ENCODE data around the gene TUBGCP4.
"Not testable (repeated sequence)": the region's sequence is repeated elsewhere in the genome, so short reads cannot be mapped to it uniquely, and the experiment has no call there.

Gene TUBGCP4, protein sequence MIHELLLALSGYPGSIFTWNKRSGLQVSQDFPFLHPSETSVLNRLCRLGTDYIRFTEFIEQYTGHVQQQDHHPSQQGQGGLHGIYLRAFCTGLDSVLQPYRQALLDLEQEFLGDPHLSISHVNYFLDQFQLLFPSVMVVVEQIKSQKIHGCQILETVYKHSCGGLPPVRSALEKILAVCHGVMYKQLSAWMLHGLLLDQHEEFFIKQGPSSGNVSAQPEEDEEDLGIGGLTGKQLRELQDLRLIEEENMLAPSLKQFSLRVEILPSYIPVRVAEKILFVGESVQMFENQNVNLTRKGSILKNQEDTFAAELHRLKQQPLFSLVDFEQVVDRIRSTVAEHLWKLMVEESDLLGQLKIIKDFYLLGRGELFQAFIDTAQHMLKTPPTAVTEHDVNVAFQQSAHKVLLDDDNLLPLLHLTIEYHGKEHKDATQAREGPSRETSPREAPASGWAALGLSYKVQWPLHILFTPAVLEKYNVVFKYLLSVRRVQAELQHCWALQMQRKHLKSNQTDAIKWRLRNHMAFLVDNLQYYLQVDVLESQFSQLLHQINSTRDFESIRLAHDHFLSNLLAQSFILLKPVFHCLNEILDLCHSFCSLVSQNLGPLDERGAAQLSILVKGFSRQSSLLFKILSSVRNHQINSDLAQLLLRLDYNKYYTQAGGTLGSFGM

DNA sequence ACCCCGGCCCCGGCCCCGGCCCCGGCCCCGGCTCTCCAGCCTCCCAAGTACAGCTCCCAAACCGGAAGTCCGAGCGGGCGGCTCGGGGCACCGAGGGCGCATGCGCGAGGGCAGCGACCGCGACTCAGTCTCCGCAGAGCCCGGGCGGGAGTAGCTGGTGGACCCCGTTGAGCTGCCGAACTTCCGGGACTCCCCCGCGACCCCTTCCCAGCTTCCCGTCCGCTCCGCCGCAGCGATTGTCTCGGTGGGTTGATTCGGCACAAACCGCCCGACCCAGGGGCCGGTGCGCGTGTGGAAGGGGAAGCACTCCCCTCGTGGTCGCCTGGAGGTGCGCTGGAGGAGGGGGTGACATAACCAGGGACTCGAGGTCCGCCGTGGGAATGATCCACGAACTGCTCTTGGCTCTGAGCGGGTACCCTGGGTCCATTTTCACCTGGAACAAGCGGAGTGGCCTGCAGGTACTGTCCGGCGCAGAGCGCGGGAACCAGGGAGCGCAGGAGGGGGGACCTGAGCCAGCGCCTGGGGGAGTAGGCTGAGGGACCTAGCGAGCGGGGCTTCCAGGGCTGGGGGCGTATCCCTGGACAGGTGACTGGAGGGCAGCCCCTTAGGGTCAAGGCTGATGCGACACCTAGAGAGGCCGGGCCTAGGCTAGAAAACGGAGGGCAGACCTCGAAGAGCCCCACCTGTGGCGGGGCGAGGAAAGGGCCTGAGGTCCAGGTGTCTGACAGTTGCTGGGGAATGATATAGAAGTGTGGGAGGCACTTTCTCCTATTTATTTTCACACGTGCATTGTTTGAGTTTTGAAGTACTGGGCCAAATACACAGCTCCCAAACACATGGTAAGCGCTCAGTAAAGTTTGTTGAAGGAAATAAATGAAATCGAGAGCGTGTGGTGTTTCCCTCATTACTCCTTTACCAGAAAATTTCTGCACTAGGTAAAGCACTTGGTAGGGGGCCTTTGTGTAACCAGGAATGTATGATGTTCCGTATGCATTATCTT, at the start of gene TUBGCP4, which contains the start of gene ZSCAN29:
TSS of gene TUBGCP4 (plus strand) at position 127 of the 1,000 bp plus-strand sequence. CDS start at position 381, 254 bp downstream.
TSS of gene ZSCAN29 (minus strand) at position 69 of the 1,000 bp plus-strand sequence. CDS start 1,130 bp downstream, outside the sequence.
- in situ Hi-C loops (cut with MboI; ENCODE audit: low sequenced_read_pairs): no loop called here

DNA sequence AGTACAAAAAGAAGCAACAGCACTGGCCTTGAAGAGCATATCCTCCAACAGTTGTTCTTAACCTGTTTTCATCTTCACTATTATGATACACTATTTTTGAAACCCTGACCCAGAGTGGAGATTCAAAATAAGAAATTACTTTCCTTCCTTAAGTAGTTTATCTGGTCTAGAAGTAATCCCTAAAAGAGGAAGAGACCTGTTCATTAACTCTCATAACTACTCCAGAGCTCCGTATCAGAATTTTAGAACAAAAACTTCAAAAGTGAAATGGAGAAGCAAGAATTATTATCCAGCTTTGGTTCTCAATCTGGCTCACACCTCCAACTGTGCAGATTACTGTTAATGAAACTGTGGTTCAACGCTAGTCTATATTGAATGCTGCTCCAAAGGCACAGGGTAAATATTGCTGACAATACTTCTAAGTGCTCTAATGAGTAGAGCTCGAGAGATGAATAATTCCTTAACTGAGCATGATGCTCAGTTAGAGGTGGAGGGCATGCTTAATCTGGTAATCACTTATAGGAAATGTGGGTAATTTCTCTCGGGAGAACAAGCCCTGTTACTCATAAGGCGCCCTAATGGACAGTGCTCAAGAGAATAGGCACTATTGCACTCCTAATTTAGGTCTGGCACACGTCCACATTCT, 45.7 kb upstream of the TUBGCP4 start:
- in situ Hi-C loops (cut with MboI; ENCODE audit: low sequenced_read_pairs): no loop called here

DNA sequence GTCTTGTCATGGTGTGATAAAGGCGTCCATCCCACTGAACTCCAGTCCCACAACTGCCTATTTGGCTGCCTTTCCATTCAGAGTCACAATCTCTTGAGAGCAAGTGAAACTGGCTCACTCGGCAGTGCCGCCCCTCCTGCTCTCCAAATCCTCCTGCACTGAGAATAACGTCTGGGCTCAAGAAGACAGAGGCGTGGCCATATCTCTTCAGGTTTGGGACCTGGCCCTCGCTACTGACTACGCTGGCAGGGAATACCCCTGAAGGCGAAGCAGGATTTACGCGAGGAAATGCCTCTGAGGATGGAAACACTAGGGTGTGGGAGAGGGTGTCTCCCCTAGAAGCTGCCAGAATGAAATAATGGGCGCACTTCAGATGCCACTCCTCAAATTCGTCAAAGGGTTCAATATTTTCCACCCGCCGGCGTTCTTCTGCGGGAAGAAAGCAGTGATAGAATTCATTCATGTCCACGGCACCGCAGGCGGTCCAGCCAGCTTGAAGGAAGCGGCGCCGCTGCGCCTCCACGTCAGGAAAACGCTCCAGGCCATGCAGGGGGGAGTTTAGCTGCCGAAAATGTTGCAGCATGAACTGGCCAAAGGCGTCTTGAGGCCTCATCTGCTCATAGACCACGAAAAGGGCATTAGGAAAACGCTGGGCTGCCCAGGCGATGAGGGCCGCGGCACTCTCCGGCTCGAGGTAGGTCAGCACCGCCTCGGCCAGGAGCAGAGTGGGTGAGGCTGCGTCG, 41.5 kb upstream of the TUBGCP4 start:
- in situ Hi-C loops (cut with MboI; ENCODE audit: low sequenced_read_pairs): no loop called here

DNA sequence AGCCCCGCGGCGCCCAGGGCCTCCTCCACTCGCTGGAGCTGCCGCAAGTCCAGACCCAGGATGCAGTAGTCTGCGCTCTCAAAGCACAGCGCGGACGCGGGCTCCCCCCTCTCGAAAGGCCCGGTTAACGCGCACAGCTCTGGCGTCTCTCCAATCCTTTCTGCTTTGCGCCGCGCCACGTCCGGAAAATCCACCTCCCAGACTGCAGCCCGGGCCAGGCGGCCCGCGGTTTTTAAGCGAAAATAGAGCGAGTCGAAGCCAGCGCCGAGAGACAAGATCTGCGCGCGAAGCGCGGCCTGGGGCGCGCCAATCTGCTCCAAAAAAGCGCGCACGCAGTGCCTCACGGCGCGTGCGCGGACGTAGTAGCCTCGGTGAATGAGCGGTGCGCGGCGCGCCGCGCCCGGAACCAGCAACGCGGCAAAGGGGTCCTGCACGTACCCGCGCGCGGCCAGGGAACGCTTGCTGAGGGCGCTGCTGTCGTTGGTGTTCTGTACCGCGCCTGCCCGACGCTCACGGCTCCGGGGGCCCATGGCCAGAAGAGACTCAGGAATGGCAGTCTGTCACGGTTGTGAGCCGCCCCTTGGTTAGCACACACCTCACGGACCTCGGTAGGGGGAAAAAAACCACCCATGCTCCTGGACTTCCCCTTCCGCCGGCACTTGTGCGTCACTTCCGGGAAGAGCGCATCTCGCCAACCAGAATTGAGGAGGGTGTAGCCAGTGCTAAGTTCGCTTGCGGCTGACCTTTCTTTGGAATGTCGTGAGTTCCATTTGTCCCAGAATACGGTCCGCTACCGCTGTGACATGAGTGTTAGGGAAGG, 40.7 kb upstream of the TUBGCP4 start, which contains the start of gene LCMT2:
TSS of gene LCMT2 (minus strand) at position 614 of the 820 bp plus-strand sequence. CDS start at position 530, 84 bp downstream.
- in situ Hi-C loops (cut with MboI; ENCODE audit: low sequenced_read_pairs): no loop called here

DNA sequence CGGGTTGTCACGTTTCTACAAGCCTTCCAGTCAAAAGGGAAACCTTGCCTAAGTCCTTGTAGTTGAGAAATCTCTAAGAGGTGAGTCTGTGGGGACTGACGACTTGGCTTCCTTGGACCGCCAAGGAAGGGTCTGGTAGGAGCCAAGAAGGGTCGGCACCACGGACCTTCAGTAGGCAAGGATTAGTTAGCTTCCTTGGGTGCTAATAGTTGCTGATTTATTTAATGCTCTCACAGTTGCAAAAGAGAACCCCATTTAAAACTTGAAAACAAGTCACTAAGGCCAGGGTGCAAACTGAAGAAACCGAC, 40.2 kb upstream of the TUBGCP4 start:
- in situ Hi-C loops (cut with MboI; ENCODE audit: low sequenced_read_pairs): no loop called here

DNA sequence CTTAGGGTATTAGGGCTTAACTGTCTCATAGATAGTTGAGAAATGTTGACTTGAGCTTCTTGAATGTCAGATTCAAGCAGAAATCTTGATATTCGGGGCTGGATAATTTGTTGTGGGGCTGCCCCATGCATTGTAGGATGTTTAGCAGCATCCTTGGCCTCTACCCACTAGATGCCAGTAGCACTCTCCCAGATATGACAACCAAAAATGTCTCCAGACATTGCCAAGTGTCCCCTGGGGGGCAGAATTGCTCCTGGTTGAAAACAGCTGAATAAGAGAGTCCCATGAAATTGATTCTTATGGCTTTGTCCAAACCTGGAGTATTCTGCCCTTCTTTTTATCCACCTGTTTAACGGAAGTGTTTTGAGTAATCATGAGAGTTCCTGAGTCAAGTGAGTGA, 24.6 kb upstream of the TUBGCP4 start:
- in situ Hi-C loops (cut with MboI; ENCODE audit: low sequenced_read_pairs): no loop called here

DNA sequence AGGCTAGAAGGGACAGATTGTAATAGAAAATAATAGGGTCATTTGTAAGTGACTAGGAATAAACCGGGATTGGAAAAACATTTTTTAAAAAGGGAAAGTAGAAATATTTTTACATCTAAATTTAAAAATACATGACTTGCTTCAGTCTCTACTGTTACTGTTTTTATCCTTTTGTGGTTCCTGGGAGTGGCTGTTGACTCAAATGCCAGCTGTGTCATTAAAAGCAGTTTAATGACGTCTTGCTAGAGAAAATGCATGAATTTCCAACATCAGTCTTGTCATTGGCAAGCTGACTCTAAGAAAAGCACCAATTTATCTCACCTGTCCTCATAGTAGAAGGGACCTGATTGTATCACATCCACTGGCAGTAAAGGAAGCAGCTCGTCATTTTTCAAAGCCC, 23.8 kb upstream of the TUBGCP4 start:
- in situ Hi-C loops (cut with MboI; ENCODE audit: low sequenced_read_pairs): no loop called here

DNA sequence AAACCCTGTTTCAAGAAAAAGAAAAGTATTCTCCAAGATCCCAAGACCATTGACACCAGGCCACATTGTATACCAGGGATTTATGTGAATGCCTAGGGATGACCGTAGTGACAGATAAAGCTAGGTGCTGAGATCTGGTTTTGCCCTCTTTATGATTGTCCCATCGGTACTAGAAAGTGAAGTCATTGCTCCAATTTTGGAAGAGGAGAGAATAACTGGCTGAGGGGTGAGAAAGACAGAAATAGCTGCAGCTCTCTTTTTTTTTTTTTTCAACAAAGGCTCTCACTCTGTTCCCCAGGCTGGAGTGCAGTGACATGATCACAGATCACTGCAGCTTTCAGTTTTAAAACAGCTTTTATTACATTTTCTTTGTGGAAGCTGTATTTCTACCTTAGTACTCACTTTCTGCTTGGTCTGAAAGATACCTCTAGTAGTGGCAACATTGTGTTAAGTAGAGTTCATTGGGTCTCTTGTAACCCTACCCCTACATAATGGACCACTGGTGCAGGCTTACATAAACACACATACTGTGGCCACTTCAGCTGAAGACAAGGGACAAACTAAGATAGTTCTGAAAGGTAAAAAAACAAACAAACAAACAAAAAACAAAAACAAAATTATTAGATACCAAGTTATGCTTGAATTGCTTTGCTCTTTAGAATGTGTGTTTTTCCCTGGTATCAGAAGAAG, 18.1 kb upstream of the TUBGCP4 start:
- in situ Hi-C loops (cut with MboI; ENCODE audit: low sequenced_read_pairs): no loop called here

DNA sequence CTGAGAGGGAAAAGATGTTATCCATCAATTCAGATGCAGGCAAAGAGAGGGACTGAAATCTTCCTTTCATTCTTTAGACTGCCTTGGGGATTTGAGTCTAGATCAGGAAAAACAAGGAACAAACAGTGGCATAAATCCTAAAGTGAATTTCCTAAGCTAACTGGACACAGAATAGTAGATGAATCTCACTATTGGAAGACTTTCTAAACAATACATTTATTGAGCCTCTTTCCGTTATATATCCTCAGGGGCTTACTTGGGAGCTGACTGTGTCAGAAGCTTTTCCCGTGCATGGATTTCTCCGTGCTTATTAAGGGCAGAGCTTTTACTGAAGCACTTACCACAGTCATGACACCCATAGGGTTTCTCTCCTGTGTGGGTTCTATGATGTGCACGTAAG, 10.1 kb upstream of the TUBGCP4 start:
- in situ Hi-C loops (cut with MboI; ENCODE audit: low sequenced_read_pairs): no loop called here

DNA sequence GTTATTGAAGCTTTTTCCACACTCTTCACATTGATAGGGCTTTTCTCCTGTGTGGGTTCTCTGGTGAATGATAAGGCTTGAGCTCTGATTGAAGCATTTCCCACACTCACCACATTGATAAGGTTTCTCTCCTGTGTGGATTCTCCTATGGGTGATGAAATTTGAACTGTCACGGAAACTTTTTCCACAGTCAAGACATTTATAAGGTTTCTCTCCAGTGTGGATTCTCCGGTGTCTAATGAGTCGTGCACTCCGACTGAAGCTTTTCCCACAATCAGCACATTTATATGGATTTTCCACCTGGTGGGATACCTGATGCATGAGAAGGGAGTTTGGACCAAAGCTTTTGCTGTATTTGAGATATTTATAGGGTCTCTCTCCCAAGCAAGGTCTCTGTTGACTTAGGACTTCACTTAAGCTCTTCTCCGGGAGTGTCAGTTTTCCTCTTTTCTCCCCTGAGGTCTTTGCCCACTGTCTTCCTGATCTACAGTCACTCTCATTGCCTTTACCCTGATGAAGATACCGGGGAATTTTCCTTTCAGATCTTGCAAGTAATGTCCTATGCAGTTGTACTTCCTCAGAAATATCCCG, 9.5 kb upstream of the TUBGCP4 start:
- in situ Hi-C loops (cut with MboI; ENCODE audit: low sequenced_read_pairs): no loop called here

DNA sequence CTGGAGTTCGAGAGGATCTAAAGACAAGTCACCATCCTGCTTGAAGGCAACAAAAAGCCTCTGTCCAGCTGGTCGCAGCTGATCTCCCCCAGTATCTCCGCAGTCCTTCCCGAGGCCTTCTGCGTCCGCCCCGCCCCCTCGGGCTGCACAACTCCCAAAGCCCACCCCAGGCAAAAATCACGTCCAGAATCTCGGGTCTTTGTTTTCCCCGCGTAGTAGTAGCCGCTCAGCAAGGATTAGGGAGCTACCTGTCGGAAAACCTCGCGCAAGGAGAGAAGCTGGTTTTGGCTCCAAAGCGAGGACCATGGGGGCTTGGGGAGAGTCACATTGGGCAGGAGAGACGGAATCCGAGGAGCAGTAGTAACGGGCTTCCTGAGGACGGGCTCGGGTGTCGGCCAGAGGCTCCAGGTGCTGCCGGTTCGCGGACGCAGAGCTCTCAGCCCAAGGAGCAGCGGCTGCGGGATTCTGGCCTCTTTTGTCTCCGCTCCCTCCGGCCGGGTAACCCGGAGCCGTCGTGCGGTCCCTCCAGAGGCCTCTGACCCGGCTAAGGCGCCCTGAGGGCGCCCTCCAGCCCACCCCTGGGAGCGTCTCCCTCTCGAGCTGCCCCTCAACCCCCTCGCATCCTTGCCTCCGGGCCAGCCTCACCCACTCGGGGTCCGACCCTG, 459 bp upstream of the TUBGCP4 start:
- in situ Hi-C loops (cut with MboI; ENCODE audit: low sequenced_read_pairs): no loop called here

DNA sequence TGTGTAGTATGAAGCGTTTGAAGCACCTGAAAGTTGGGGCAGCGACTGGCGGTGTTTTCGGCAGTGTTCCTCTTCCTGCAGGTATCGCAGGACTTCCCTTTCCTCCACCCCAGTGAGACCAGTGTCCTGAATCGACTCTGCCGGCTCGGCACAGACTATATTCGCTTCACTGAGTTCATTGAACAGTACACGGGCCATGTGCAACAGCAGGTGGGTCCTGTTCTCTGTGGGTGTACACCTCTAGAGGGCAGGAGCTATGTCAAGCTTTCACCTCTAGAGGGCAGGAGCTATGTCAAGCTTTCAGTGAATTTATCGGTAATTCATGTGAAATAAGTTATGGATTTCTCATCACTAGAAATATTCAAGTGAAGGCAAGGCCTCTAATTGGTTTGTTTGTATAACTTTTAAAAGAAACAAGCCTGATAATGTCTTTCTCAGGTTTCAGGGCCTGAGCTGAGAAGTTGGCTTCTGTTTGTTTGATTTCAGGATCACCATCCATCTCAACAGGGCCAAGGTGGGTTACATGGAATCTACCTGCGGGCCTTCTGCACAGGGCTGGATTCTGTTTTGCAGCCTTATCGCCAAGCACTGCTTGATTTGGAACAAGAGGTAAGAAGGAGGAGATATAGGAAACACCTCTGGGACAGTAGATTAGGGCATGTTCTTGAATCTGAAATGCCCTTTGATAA, 5.3 kb downstream of the TUBGCP4 start:
- in situ Hi-C loops (cut with MboI; ENCODE audit: low sequenced_read_pairs): no loop called here

DNA sequence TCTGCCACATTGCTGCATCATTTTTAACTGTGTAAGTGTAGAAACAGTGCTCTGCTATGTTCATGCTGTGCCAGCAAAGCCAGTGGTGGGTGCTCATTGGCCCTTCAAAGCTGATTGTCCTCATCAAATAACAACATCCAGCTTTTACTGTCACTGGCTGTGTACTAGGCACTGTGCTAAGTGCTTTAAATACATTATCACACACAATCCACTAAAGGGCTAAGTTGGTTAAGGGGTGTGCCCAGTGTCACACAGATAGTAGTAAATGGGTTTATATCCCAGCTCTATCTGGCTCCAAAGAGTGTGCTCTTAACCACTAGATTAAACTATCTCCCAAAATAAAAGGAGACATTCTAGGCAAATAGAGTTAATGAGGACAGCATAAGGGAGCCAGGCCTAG, 7.7 kb downstream of the TUBGCP4 start:
- in situ Hi-C loops (cut with MboI; ENCODE audit: low sequenced_read_pairs): no loop called here

DNA sequence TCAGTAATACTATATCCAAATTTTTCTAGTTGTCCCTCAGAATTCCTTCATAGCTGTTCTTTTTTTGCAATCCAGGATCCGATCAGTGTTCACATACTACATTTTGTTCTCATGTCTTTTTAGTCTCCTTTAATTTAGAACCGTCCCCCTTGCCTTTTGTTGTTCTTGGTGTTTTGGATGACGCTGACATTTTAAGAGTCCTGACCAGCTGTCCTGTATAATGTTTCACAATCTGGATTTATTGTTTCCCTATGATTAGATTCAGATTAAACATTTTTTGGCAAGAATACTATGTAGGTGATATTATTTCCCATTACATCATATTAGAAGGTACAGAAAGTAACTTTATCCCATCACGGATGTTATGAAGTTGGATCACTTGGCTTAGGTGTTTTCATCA, 11.4 kb downstream of the TUBGCP4 start:
- in situ Hi-C loops (cut with MboI; ENCODE audit: low sequenced_read_pairs): no loop called here

DNA sequence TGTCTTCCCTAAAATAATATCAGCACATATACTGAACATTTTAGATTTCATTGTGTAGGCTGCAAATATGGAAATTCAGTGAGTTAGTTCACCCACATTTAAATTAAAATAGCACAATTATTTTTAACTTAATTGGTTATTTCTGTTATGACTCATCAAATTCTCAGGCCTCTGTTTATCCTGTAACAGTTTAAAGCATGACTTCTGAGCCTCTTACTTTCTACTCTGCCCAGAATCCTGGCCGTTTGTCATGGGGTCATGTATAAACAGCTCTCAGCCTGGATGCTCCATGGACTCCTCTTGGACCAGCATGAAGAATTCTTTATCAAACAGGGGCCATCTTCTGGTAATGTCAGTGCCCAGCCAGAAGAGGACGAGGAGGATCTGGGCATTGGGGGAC, 12.2 kb downstream of the TUBGCP4 start:
- in situ Hi-C loops (cut with MboI; ENCODE audit: low sequenced_read_pairs): no loop called here

DNA sequence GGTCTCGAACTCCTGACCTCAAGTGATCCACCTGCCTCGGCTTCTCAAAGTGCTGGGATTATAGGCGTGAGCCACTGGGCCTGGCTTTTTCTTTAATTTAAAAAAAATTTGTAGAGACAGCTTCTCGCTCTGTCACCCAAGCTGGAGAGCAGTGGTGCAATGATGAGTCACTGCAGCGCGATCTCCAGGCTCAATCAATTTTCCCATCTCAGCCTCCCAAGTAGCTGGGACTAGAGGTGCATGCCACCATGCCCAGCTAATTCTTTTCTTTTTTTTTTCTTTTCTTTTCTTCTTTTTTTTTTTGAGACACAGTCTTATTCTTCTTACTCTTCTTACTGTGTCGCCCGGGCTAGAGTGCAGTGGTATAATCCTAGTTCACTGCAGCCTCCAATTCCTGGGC, 19.8 kb downstream of the TUBGCP4 start:
- in situ Hi-C loops (cut with MboI; ENCODE audit: low sequenced_read_pairs): no loop called here

DNA sequence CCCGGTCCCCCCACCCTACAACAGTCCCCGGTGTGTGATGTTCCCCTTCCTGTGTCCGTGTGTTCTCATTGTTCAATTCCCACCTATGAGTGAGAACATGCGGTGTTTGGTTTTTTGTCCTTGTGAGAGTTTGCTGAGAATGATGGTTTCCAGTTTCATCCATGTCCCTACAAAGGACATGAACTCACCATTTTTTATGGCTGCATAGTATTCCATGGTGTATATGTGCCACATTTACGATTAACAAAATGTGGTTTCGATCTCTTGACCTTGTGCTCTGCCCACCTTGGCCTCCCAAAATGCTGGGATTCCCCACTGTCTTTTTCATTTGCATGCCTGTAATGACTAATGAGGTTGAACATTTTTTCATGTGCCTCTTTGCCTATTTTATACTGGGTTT, 22.7 kb downstream of the TUBGCP4 start:
- in situ Hi-C loops (cut with MboI; ENCODE audit: low sequenced_read_pairs): not testable (repeated sequence)

All from hTERT RPE-1 (cell line).